HepG2 (cell line): ENCODE data around the gene CARMIL3. TPM values are rescaled to one million over a fixed set of nuclear protein-coding genes. Genes with fewer than 3 reads are reported as not detected.

Experiments
- CC2D1A ChIP-seq: sonication (generic); formaldehyde crosslinking; IDR thresholded peaks from 2 replicates; pipeline ENCODE4 v1.8.1; 2023; ENCODE audit warnings: mild to moderate bottlenecking, missing genetic modification reagents
- RFX5 ChIP-seq: IDR thresholded peaks from 2 replicates; pipeline ENCODE4 v1.6.1; 2011; ENCODE audit warnings: low read depth, low read length, improper control_type of control experiment
- ZNF136 ChIP-seq: sonication (generic); formaldehyde crosslinking; IDR thresholded peaks from 2 replicates; pipeline ENCODE4 v1.8.1; 2022; ENCODE audit warnings: low read depth, mild to moderate bottlenecking, moderate library complexity, missing genetic modification reagents
- ZNF607 ChIP-seq: sonication (generic); formaldehyde crosslinking; IDR thresholded peaks from 2 replicates; pipeline ENCODE4 v1.5.1; 2020; ENCODE audit warnings: missing genetic modification reagents, mild to moderate bottlenecking, borderline replicate concordance
- ZNF879 ChIP-seq: sonication (generic); formaldehyde crosslinking; IDR thresholded peaks from 2 replicates; pipeline ENCODE4 v1.8.1; 2023; ENCODE audit warnings: missing genetic modification reagents
- ZNF883 ChIP-seq: sonication (generic); formaldehyde crosslinking; IDR thresholded peaks from 2 replicates; pipeline ENCODE4 v1.5.1; 2020; ENCODE audit warnings: mild to moderate bottlenecking, missing genetic modification reagents; ENCODE audit errors: not compliant biosample characterization
- ZSCAN20 ChIP-seq: sonication (generic); formaldehyde crosslinking; IDR thresholded peaks from 2 replicates; pipeline ENCODE4 v1.4.0; 2020; ENCODE audit warnings: missing genetic modification reagents, mild to moderate bottlenecking, borderline replicate concordance
- polyA plus RNA-seq, 8 experiments: library from polyadenylated mRNA; depleted of rRNA in 3 of 8; stranded (reverse) in 7 of 8; unstranded in 1 of 8; fragments of >200 nt; fragmentation: Illumina TruSeq in 4 of 8; extraction: Trizol in 4 of 8; gene quantifications; 2 replicates each; pipeline versions ENCODE4 v1.2.1 to v1.2.3, GENCODE V29; 2011 to 2016; ENCODE audit warnings: low read depth in 4 of 8, missing spikeins in 1 of 8, mixed read lengths in 1 of 8; ENCODE audit not compliant: insufficient read depth in 1 of 8
- total RNA-seq, 5 experiments: library from RNA; depleted of rRNA; stranded (reverse); fragments of >200 nt; fragmentation: Illumina TruSeq; extraction: Trizol; gene quantifications; 2 replicates each; pipeline ENCODE4 v1.2.3, GENCODE V29; 2016; ENCODE audit warnings: low read depth in 1 of 5
- TF ChIP-seq, protein P1 (sequence below): sonication (generic); formaldehyde crosslinking; IDR thresholded peaks from 2 replicates; pipeline ENCODE4 v1.5.0; 2020; ENCODE audit warnings: mild to moderate bottlenecking, missing genetic modification reagents, borderline replicate concordance
- TF ChIP-seq, protein P2 (sequence below): sonication (generic); formaldehyde crosslinking; IDR thresholded peaks from 2 replicates; pipeline ENCODE4 v1.8.1; 2022; ENCODE audit warnings: low read depth, mild to moderate bottlenecking, missing genetic modification reagents
- TF ChIP-seq, protein P3 (sequence below): sonication (generic); formaldehyde crosslinking; IDR thresholded peaks from 2 replicates; pipeline ENCODE4 v1.5.0; 2020; ENCODE audit warnings: mild to moderate bottlenecking, missing genetic modification reagents

CARMIL3 gene
- total and polyA plus RNA-seq, 2 of the 13 experiments (the other 11 are each of a cell fraction or from before 2014, with no cell fraction given), result 0.27 to 0.55 TPM

DNA sequence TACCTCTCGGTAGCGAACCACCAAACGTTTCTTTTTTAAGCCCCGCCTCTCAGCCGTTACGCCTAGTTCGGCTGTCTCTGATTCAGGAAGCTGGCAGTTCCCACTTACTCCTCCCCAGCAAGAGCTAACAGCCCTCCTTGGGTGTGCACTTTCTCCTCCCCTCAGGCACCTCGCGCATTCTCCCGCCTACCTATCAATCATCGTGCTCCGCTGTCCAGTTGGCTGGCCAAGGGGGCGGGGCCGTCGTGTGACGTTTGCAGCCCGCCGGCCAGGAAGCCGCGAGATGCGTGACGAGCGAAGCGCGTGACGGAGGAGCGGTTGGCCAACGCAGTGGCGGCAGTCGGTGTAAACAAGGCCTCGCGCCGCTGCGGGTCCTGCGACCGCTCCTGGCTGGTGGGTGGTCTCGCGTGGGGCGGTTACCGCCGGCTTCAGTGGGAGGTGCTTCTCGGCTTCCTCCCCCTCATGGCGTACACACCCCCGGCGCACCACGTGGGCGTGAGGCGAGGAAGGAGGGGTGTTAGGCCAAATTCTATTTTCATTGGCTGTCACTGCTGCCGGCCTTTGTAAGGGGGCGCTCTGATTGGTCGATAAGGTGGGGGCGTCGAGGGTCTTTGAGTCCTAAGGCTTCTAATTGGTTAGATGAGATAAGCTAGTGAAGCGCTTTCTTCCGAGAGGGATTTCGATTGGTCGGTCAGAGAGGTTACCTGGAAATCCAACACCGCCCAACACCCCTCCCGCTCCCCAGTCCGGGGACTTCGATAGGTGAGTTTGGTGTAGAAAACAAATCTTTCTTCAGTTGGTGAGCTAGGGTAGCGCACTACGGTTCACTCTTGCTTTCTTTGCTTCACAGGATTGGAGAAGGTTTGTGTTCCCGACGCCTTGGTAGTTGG, 63.0 kb downstream of the CARMIL3 start, which contains the start of the genes DCAF11 and NRL (continued):
- TF ChIP-seq, protein P1, sequence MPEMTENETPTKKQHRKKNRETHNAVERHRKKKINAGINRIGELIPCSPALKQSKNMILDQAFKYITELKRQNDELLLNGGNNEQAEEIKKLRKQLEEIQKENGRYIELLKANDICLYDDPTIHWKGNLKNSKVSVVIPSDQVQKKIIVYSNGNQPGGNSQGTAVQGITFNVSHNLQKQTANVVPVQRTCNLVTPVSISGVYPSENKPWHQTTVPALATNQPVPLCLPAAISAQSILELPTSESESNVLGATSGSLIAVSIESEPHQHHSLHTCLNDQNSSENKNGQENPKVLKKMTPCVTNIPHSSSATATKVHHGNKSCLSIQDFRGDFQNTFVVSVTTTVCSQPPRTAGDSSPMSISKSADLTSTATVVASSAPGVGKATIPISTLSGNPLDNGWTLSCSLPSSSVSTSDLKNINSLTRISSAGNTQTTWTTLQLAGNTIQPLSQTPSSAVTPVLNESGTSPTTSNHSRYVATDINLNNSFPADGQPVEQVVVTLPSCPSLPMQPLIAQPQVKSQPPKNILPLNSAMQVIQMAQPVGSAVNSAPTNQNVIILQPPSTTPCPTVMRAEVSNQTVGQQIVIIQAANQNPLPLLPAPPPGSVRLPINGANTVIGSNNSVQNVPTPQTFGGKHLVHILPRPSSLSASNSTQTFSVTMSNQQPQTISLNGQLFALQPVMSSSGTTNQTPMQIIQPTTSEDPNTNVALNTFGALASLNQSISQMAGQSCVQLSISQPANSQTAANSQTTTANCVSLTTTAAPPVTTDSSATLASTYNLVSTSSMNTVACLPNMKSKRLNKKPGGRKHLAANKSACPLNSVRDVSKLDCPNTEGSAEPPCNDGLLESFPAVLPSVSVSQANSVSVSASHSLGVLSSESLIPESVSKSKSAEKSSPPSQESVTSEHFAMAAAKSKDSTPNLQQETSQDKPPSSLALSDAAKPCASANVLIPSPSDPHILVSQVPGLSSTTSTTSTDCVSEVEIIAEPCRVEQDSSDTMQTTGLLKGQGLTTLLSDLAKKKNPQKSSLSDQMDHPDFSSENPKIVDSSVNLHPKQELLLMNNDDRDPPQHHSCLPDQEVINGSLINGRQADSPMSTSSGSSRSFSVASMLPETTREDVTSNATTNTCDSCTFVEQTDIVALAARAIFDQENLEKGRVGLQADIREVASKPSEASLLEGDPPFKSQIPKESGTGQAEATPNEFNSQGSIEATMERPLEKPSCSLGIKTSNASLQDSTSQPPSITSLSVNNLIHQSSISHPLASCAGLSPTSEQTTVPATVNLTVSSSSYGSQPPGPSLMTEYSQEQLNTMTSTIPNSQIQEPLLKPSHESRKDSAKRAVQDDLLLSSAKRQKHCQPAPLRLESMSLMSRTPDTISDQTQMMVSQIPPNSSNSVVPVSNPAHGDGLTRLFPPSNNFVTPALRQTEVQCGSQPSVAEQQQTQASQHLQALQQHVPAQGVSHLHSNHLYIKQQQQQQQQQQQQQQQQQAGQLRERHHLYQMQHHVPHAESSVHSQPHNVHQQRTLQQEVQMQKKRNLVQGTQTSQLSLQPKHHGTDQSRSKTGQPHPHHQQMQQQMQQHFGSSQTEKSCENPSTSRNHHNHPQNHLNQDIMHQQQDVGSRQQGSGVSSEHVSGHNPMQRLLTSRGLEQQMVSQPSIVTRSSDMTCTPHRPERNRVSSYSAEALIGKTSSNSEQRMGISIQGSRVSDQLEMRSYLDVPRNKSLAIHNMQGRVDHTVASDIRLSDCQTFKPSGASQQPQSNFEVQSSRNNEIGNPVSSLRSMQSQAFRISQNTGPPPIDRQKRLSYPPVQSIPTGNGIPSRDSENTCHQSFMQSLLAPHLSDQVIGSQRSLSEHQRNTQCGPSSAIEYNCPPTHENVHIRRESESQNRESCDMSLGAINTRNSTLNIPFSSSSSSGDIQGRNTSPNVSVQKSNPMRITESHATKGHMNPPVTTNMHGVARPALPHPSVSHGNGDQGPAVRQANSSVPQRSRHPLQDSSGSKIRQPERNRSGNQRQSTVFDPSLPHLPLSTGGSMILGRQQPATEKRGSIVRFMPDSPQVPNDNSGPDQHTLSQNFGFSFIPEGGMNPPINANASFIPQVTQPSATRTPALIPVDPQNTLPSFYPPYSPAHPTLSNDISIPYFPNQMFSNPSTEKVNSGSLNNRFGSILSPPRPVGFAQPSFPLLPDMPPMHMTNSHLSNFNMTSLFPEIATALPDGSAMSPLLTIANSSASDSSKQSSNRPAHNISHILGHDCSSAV, result peak; percentile 100
- peak; percentile 99 for TF ChIP-seq ZNF883 (CRISPR knock-in tag)
- peak; percentile 99 for TF ChIP-seq ZNF607 (CRISPR knock-in tag)
- TF ChIP-seq ZNF879 (CRISPR knock-in tag), result peak; percentile 93; the same call in 1 of the 2 replicates
- TF ChIP-seq, protein P2, sequence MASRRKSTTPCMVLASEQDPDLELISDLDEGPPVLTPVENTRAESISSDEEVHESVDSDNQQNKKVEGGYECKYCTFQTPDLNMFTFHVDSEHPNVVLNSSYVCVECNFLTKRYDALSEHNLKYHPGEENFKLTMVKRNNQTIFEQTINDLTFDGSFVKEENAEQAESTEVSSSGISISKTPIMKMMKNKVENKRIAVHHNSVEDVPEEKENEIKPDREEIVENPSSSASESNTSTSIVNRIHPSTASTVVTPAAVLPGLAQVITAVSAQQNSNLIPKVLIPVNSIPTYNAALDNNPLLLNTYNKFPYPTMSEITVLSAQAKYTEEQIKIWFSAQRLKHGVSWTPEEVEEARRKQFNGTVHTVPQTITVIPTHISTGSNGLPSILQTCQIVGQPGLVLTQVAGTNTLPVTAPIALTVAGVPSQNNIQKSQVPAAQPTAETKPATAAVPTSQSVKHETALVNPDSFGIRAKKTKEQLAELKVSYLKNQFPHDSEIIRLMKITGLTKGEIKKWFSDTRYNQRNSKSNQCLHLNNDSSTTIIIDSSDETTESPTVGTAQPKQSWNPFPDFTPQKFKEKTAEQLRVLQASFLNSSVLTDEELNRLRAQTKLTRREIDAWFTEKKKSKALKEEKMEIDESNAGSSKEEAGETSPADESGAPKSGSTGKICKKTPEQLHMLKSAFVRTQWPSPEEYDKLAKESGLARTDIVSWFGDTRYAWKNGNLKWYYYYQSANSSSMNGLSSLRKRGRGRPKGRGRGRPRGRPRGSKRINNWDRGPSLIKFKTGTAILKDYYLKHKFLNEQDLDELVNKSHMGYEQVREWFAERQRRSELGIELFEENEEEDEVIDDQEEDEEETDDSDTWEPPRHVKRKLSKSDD (CRISPR knock-in tag), result peak; percentile 99
- TF ChIP-seq, protein P3, sequence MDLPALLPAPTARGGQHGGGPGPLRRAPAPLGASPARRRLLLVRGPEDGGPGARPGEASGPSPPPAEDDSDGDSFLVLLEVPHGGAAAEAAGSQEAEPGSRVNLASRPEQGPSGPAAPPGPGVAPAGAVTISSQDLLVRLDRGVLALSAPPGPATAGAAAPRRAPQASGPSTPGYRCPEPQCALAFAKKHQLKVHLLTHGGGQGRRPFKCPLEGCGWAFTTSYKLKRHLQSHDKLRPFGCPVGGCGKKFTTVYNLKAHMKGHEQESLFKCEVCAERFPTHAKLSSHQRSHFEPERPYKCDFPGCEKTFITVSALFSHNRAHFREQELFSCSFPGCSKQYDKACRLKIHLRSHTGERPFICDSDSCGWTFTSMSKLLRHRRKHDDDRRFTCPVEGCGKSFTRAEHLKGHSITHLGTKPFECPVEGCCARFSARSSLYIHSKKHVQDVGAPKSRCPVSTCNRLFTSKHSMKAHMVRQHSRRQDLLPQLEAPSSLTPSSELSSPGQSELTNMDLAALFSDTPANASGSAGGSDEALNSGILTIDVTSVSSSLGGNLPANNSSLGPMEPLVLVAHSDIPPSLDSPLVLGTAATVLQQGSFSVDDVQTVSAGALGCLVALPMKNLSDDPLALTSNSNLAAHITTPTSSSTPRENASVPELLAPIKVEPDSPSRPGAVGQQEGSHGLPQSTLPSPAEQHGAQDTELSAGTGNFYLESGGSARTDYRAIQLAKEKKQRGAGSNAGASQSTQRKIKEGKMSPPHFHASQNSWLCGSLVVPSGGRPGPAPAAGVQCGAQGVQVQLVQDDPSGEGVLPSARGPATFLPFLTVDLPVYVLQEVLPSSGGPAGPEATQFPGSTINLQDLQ (CRISPR knock-in tag), result no peak
- peak; percentile 98 for TF ChIP-seq ZNF136
- TF ChIP-seq RFX5, result peak; percentile 89
- TF ChIP-seq CC2D1A (CRISPR knock-in tag), result no peak
- no peak for TF ChIP-seq ZSCAN20 (CRISPR knock-in tag)
